Adrenal gland (tissue), 12 donors: ENCODE results near the gene APBA2. TPM values are rescaled to one million over a fixed set of nuclear protein-coding genes. Genes with fewer than 3 reads are reported as not detected.

ENCODE experiments used
- DNase-seq, 7 donors: peaks; one replicate each; pipeline ENCODE4 v3.0.0-alpha.2; 2019 to 2020
- H3K27ac ChIP-seq, 5 donors: fragments of 200-600 bp; sonication (generic) in 4 of 5; 1 replicate in 3 of 5; 2 replicates in 2 of 5; pipeline versions ENCODE4 v1.5.1 to v1.8.0; 2016 to 2020; ENCODE audit warnings: mild to moderate bottlenecking in 1 of 5
- H3K27me3 ChIP-seq: fragments of 200-600 bp; 2 replicates; pipeline ENCODE4 v1.8.0; 2021
- H3K36me3 ChIP-seq, 2 donors: fragments of 200-600 bp; replicated peaks in 1 of 2; 1 replicate in 1 of 2; 2 replicates in 1 of 2; pipeline versions ENCODE4 v1.5.1 to v1.8.0; 2018 to 2022
- H3K4me1 ChIP-seq, 2 donors: fragments of 200-600 bp; replicated peaks in 1 of 2; 1 replicate in 1 of 2; 2 replicates in 1 of 2; pipeline versions ENCODE4 v1.5.1 to v1.8.0; 2018 to 2021
- H3K4me3 ChIP-seq, 4 donors: fragments of 200-600 bp; sonication (generic) in 3 of 4; one replicate each; pipeline ENCODE4 v1.5.1; 2016 to 2018
- H3K9me3 ChIP-seq, 3 donors: fragments of 200-600 bp; sonication (generic) in 1 of 3; replicated peaks in 1 of 3; 1 replicate in 2 of 3; 2 replicates in 1 of 3; pipeline versions ENCODE4 v1.5.1 to v1.8.0; 2016 to 2021
- POLR2A ChIP-seq, 2 donors: fragments of 450-650 bp; IDR thresholded peaks; one replicate each; pipeline ENCODE4 v1.6.1; 2017; ENCODE audit warnings: antibody characterized with exemption in 2 of 2, mild to moderate bottlenecking in 2 of 2, moderate library complexity in 1 of 2
- WGBS, 4 donors: extraction: QIAGEN DNeasy Blood & Tissue Kit in 2 of 4; methylation state at CpG; one replicate each; pipeline versions ENCODE4 v1.1.5 to v1.1.7; 2013 to 2017; 5-methylcytosine and 5-hydroxymethylcytosine counted together
- intact Hi-C, 2 donors: fragments of 100-400 bp; cut with DNase I; formaldehyde crosslinking; loops; one replicate each; pipeline versions ENCODE4 v1.14.1 to v1.15.0; 2022 to 2023
- polyA plus RNA-seq, 3 donors: library from polyadenylated mRNA; stranded (reverse); fragments of 200-250 nt in 2 of 3; fragments of 350-450 nt in 1 of 3; fragmentation: Illumina TruSeq in 1 of 3; extraction: RNeasy Lipid Tissue Mini Kit (QIAGEN cat#74804) in 1 of 3; gene quantifications; one replicate each; pipeline ENCODE4 v1.2.3, GENCODE V29; 2013 to 2014
- total RNA-seq, 9 donors: library from RNA; depleted of rRNA in 4 of 9; stranded (reverse); fragments of >200 nt in 4 of 9; fragments of 120-200 nt in 1 of 9; fragmentation: NEBNext Ultra II Directional in 1 of 9; extraction: Animal tissue kit (Norgen Biotek cat#: 25700) in 1 of 9; gene quantifications; one replicate each; pipeline versions ENCODE4 v1.1.0 to v1.2.4, GENCODE V29; 2013 to 2023
- TF ChIP-seq, protein P1 (sequence below), 6 experiments: fragments of 450-650 bp in 4 of 6; fragments of 200-600 bp in 2 of 6; sonication (generic) in 1 of 6; IDR thresholded peaks; 1 replicate in 5 of 6; 2 replicates in 1 of 6; pipeline versions ENCODE4 v1.5.1 to v1.8.0; 2016 to 2021; ENCODE audit warnings: antibody characterized with exemption in 6 of 6, mild to moderate bottlenecking in 2 of 6, moderate library complexity in 1 of 6
- donor health status: healthy with polysubstance abuse.
- donor health status: Bipolar disorder and iron deficiency.
- donor health status: DM: yes; HTN: yes; CAD: no.
- donor health status: DM: no; HTN: no; CAD: no.
- donor health status: DM: no; HTN: no; CAD: no.
- donor health status: DM: yes; HTN: yes; CAD: no.

APBA2 gene
- total and polyA plus RNA-seq, 12 donors: 2.1 to 13.2 (median 4.7) TPM

DNA sequence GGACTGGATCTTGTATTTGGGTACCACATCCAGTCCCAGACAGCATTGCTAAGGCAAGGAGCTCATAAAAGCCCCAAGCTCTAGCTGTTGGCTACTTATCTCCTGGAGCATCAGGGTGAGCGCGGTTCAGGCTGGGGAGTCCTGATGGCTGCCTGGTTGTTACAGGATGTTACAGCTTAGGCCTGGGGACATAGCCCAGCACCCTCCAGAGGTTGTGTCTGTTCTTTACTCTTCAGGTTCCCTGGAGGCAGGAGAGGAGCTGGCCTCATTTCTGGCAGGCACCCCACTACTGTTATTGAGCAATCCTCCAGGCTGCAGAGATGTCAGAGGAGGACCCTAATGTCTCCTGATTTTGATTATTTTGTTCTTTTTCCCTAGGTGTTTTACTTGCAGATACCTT, 26.6 kb downstream of the APBA2 start:
- intact Hi-C loops: no loop called here
- Histone ChIP-seq H3K9me3 (no peaks in the 10 kb centered on the region), H3K36me3 (no peaks in the 10 kb centered on the region), H3K27me3 (no peaks in the 10 kb centered on the region), H3K4me1 (no peaks in the 10 kb centered on the region), H3K4me3 (no peak overlapping the region), H3K27ac (no peak overlapping the region)
- no peak for TF ChIP-seq POLR2A (IDR thresholded peaks at IDR 0.05)
- TF ChIP-seq, protein P1, sequence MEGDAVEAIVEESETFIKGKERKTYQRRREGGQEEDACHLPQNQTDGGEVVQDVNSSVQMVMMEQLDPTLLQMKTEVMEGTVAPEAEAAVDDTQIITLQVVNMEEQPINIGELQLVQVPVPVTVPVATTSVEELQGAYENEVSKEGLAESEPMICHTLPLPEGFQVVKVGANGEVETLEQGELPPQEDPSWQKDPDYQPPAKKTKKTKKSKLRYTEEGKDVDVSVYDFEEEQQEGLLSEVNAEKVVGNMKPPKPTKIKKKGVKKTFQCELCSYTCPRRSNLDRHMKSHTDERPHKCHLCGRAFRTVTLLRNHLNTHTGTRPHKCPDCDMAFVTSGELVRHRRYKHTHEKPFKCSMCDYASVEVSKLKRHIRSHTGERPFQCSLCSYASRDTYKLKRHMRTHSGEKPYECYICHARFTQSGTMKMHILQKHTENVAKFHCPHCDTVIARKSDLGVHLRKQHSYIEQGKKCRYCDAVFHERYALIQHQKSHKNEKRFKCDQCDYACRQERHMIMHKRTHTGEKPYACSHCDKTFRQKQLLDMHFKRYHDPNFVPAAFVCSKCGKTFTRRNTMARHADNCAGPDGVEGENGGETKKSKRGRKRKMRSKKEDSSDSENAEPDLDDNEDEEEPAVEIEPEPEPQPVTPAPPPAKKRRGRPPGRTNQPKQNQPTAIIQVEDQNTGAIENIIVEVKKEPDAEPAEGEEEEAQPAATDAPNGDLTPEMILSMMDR (IDR thresholded peaks at IDR 0.05): no peak
- WGBS, 4 donors: 85 to 89% (median 87%) methylated on average over 2 of the region's 2 CpGs; no CpG with 5 or more reads in 1 of the 4 donors
- DNase-seq: peak in 1 of 7 donors; percentile 64

DNA sequence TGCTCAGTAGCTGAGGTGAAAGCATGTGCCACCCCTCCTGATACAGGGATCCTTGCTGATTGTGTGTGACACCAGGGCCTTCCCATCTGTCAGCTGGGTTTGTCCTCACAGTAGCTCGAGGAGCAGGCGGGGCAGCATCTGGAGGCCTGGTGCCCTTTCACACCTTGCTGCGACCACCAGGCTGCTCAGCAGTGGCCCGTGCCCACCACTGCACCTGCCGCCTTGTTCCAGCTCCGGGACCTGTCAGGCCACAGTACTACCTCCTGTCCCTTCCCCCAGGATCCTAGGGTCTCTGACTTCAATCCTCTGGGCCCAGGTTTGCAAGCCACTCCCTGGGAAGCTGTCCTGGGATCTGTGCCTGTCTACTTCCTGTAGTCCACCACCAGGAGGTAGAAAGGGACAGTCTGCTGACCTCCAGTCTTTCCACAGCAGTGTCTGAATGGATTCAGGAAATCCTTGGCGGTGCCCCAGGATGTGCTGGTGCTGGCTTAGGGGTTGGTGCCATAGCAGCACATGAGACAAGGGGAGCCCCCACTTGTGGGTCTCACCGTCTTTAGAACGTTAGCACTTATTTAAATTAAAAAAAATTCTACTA, 27.5 kb downstream of the APBA2 start:
- Histone ChIP-seq H3K27me3 (no peaks in the 10 kb centered on the region), H3K4me3 (no peak overlapping the region), H3K36me3 (no peaks in the 10 kb centered on the region), H3K9me3 (no peaks in the 10 kb centered on the region), H3K4me1 (no peaks in the 10 kb centered on the region), H3K27ac (no peak overlapping the region)
- 75 to 85% (median 81%) methylated on average over 2 to 9 of the region's 9 CpGs for WGBS, 4 donors
- intact Hi-C loops: no loop called here
- no peak for TF ChIP-seq POLR2A (IDR thresholded peaks at IDR 0.05)
- TF ChIP-seq, protein P1 (IDR thresholded peaks at IDR 0.05): peak in 1 of 6 experiments; percentile 16
- peak in 3 of 7 donors; percentile 26 to 69 (median 35) for DNase-seq

GRCh38 chr15:28914046-28914445, 28.3 kb downstream of the APBA2 start:
- Histone ChIP-seq H3K27ac (no peak overlapping the region), H3K27me3 (no peaks in the 10 kb centered on the region), H3K4me3 (no peak overlapping the region), H3K36me3 (no peaks in the 10 kb centered on the region), H3K9me3 (no peaks in the 10 kb centered on the region), H3K4me1 (no peaks in the 10 kb centered on the region)
- intact Hi-C loops: no loop called here
- DNase-seq: no peak
- TF ChIP-seq, protein P1 (IDR thresholded peaks at IDR 0.05): no peak
- TF ChIP-seq POLR2A (IDR thresholded peaks at IDR 0.05): no peak
- WGBS, 4 donors: 64 to 87% (median 78%) methylated on average over 3 of the region's 3 CpGs

DNA sequence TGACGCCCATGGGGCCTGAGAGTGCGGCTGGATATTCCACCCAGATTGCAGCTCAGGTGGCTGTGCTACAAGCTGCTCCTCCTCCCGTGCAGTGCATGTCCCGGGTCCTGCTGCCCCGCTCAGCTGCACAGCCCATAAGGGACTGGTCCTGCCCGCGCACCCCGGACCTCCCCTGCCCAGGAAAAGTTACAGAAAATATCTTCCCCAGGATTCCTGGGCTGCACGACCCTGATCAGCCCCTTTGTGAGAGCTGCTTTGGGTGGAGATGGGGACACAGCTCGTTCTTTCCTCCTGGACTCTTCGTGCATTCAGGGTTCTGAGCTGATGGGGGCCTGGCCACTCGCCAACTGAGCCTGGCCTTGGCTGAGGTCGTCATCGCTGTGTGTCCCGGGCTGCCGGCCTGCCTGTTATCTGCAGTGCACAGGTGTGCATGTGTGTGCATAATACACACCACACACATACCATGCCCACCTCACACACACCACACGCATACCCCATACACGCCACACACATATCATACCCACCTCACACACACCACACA, 28.8 kb downstream of the APBA2 start:
- Histone ChIP-seq H3K9me3 (no peaks in the 10 kb centered on the region), H3K4me1 (no peaks in the 10 kb centered on the region), H3K4me3 (no peak overlapping the region), H3K36me3 (no peaks in the 10 kb centered on the region), H3K27ac (no peak overlapping the region), H3K27me3 (no peaks in the 10 kb centered on the region)
- DNase-seq: peak in 1 of 7 donors; percentile 14
- intact Hi-C loops: no loop called here
- TF ChIP-seq, protein P1 (IDR thresholded peaks at IDR 0.05): no peak
- TF ChIP-seq POLR2A (IDR thresholded peaks at IDR 0.05): no peak
- WGBS, 4 donors: 51 to 70% (median 53%) methylated on average over 8 to 18 of the region's 18 CpGs
